HG02610 (cell line): ENCODE results near the gene OSGEPL1.
"Not testable (repeated sequence)": the region's sequence is repeated elsewhere in the genome, so short reads cannot be mapped to it uniquely, and the experiment has no call there.

Source experiments
- ATAC-seq: cut with Tn5 transposase; IDR thresholded peaks from one replicate; pipeline ENCODE4 v1.9.1; 2021; ENCODE audit warnings: mild to moderate bottlenecking, moderate library complexity; ENCODE audit not compliant: unreplicated experiment

Gene OSGEPL1

GRCh38 chr2:189751080-189751658 is 11.4 kb downstream of the OSGEPL1 start:
- ATAC-seq = no peak

GRCh38 chr2:189729430-189729829 is 33.2 kb downstream of the OSGEPL1 start:
- ATAC-seq = no peak

- no peak for ATAC-seq
These were observed 35.7 kb downstream of the OSGEPL1 start for GRCh38 chr2:189726849-189727248.

GRCh38 chr2:189726271-189726670 is 36.3 kb downstream of the OSGEPL1 start:
- no peak for ATAC-seq

GRCh38 chr2:189723192-189723591 is 39.4 kb downstream of the OSGEPL1 start:
- no peak for ATAC-seq

GRCh38 chr2:189719571-189719970 is 43.0 kb downstream of the OSGEPL1 start:
- no peak for ATAC-seq

- not testable (repeated sequence) for ATAC-seq
These were observed 45.0 kb downstream of the OSGEPL1 start for GRCh38 chr2:189717593-189717992.

GRCh38 chr2:189709501-189710221 is 52.9 kb downstream of the OSGEPL1 start:
- ATAC-seq = no peak

- no peak for ATAC-seq
These were observed 60.5 kb downstream of the OSGEPL1 start for GRCh38 chr2:189702071-189702470.

GRCh38 chr2:189700681-189701080 is 61.9 kb downstream of the OSGEPL1 start:
- ATAC-seq = no peak

- no peak for ATAC-seq
These were observed 64.3 kb downstream of the OSGEPL1 start for GRCh38 chr2:189698020-189698887.
